SU-DHL-6 (cell line): ENCODE results near the gene MCM3.

Experiments used
- H2AFZ ChIP-seq: fragments of 200-600 bp; sonication (generic); 2 replicates; pipeline ENCODE4 v1.6.1; 2014; ENCODE audit warnings: low read depth, mild to moderate bottlenecking, moderate library complexity, mixed read lengths, antibody characterized with exemption, low read length; ENCODE audit not compliant: severe bottlenecking
- H3F3A ChIP-seq: fragments of 200-600 bp; shearing (Covaris generic); 2 replicates; pipeline ENCODE4 v1.6.0; 2016; ENCODE audit warnings: antibody characterized with exemption, mild to moderate bottlenecking; ENCODE audit not compliant: insufficient read depth
- H3K27ac ChIP-seq: fragments of 200-600 bp; sonication (generic); 2 replicates; pipeline ENCODE4 v1.5.1; 2016; ENCODE audit warnings: low read depth, mild to moderate bottlenecking, low read length, moderate library complexity, mixed read lengths
- H3K27me3 ChIP-seq: fragments of 200-600 bp; sonication (generic), shearing (Covaris generic); 2 replicates; pipeline ENCODE4 v1.6.0; 2014; ENCODE audit warnings: mild to moderate bottlenecking, low read length
- H3K36me3 ChIP-seq: fragments of 200-600 bp; sonication (generic); 2 replicates; pipeline ENCODE4 v1.6.1; 2014; ENCODE audit warnings: mild to moderate bottlenecking, low read length, mixed read lengths
- H3K4me2 ChIP-seq: fragments of 300-600, 200-600 bp; shearing (Covaris generic), sonication (generic); 2 replicates; pipeline ENCODE4 v1.6.0; 2014; ENCODE audit warnings: low read length, low read depth, mild to moderate bottlenecking; ENCODE audit not compliant: poor library complexity, severe bottlenecking
- H3K4me3 ChIP-seq: fragments of 200-600 bp; sonication (generic); 2 replicates; pipeline ENCODE4 v1.5.1; 2014; ENCODE audit warnings: antibody characterized with exemption, low read length, mild to moderate bottlenecking, mixed read lengths; ENCODE audit not compliant: insufficient read depth, poor library complexity, severe bottlenecking
- H3K79me2 ChIP-seq: fragments of 200-600 bp; sonication (generic); 2 replicates; pipeline ENCODE4 v1.6.1; 2014; ENCODE audit warnings: mild to moderate bottlenecking, low read length, moderate library complexity; ENCODE audit not compliant: insufficient read depth
- H3K9ac ChIP-seq: fragments of 200-600 bp; sonication (generic); 2 replicates; pipeline ENCODE4 v1.7.0; 2014; ENCODE audit warnings: mild to moderate bottlenecking, low read length
- H3K9me2 ChIP-seq: fragments of 200-600 bp; sonication (generic); replicated peaks from 2 replicates; pipeline ENCODE4 v1.6.1; 2014; ENCODE audit warnings: low read length; ENCODE audit not compliant: insufficient read depth
- H3K9me3 ChIP-seq: fragments of 200-600 bp; sonication (generic); 2 replicates; pipeline ENCODE4 v1.6.1; 2014; ENCODE audit warnings: low read length, mixed read lengths; ENCODE audit not compliant: insufficient read depth
- H4K20me1 ChIP-seq: fragments of 200-600 bp; sonication (generic); 2 replicates; pipeline ENCODE4 v1.6.1; 2014; ENCODE audit warnings: low read depth, mild to moderate bottlenecking, antibody characterized with exemption, low read length, moderate library complexity, mixed read lengths
- EZH2phosphoT487 ChIP-seq: fragments of 200-600 bp; sonication (generic), shearing (Covaris generic); conservative IDR thresholded peaks from 2 replicates; pipeline ENCODE4 v1.6.1; 2018; ENCODE audit warnings: mild to moderate bottlenecking, antibody characterized with exemption, low read length, moderate library complexity, mixed read lengths
- TF ChIP-seq, protein P1 (sequence below): fragments of 200-600 bp; sonication (generic); IDR thresholded peaks from one replicate; pipeline ENCODE4 v1.5.1; 2017; ENCODE audit warnings: antibody characterized with exemption, mild to moderate bottlenecking, low read length, moderate library complexity; ENCODE audit not compliant: insufficient read depth, poor library complexity, severe bottlenecking

MCM3 gene

DNA sequence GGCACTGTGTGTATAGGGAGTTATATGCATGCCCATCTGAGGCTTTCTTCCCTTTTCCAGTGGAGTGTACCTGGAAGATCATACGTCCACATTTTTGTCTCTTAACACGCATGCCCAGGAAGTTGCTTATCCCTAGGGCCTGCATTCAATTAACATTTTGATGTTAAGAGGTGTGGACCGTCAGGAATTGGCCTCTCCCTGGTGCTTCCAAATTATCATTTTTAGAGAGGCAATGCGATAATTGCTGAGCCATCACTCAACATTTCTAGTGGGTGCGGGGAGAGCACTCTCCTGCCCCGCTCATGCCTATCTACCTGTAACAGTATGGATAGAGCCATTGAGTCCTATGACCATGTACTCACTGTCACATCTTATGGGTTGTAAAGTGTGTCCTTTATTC is 39.6 kb upstream of the MCM3 start:
- H2AFZ ChIP-seq: no peak overlapping the region
- H3F3A ChIP-seq: no peaks in the 10 kb centered on the region
- no peak overlapping the region for H3K4me2 ChIP-seq
- no peaks in the 10 kb centered on the region for H3K9me2 ChIP-seq
- no peak overlapping the region for H3K27ac ChIP-seq
- H3K9ac ChIP-seq: no peak overlapping the region
- TF ChIP-seq, protein P1, sequence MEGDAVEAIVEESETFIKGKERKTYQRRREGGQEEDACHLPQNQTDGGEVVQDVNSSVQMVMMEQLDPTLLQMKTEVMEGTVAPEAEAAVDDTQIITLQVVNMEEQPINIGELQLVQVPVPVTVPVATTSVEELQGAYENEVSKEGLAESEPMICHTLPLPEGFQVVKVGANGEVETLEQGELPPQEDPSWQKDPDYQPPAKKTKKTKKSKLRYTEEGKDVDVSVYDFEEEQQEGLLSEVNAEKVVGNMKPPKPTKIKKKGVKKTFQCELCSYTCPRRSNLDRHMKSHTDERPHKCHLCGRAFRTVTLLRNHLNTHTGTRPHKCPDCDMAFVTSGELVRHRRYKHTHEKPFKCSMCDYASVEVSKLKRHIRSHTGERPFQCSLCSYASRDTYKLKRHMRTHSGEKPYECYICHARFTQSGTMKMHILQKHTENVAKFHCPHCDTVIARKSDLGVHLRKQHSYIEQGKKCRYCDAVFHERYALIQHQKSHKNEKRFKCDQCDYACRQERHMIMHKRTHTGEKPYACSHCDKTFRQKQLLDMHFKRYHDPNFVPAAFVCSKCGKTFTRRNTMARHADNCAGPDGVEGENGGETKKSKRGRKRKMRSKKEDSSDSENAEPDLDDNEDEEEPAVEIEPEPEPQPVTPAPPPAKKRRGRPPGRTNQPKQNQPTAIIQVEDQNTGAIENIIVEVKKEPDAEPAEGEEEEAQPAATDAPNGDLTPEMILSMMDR: no peak
- no peak for TF ChIP-seq EZH2phosphoT487
- H3K79me2 ChIP-seq: no peaks in the 10 kb centered on the region
- no peak overlapping the region for H3K4me3 ChIP-seq
- no peaks in the 10 kb centered on the region for H3K27me3 ChIP-seq
- H3K36me3 ChIP-seq: no peaks in the 10 kb centered on the region
- H3K9me3 ChIP-seq: no peaks in the 10 kb centered on the region
- H4K20me1 ChIP-seq: no peaks in the 10 kb centered on the region

DNA sequence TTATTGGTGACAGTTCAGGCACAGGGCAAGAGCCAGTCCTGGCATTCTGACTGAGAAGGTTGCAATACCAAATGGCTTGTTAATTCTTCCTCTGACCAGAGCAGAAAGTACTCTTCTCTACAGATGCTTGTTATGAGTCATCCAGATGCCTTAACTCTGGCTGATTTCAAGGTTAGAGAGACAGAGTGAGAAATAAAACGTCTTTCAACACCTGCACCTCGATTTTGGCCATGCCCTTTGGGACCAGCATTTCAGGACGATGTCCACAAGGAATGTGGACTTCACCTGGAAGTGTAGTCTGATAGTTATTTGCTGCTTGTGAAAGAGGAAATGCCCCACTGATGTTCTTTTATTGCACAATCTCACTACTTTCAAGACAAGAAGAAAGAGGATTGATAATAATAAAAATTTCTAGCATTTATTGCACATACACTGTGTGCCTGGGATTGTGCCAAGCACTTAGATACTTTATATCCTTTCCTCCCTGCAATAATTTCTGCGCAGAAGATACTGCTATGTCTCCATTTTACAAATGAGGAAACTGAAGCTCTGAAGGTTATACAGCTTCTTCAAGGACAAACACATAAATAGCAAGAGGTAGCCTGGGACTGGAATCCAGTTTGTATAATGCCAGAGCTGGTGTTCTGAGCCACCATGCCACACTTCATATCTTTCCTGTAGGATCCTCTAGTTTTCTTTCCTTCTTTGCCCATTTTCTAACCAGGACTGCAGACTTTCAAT is 33.5 kb upstream of the MCM3 start:
- no peaks in the 10 kb centered on the region for H3K27me3 ChIP-seq
- H3K27ac ChIP-seq: no peak overlapping the region
- peak overlapping the region; percentile 15 for H2AFZ ChIP-seq
- no peak overlapping the region for H3K4me3 ChIP-seq
- no peak for TF ChIP-seq EZH2phosphoT487
- TF ChIP-seq, protein P1: no peak
- H3K9me2 ChIP-seq: no peaks in the 10 kb centered on the region
- no peaks in the 10 kb centered on the region for H3K79me2 ChIP-seq
- no peak overlapping the region for H3K4me2 ChIP-seq
- H3K9me3 ChIP-seq: no peaks in the 10 kb centered on the region
- no peaks in the 10 kb centered on the region for H3K36me3 ChIP-seq
- no peaks in the 10 kb centered on the region for H3F3A ChIP-seq
- H4K20me1 ChIP-seq: no peaks in the 10 kb centered on the region
- no peak overlapping the region for H3K9ac ChIP-seq

DNA sequence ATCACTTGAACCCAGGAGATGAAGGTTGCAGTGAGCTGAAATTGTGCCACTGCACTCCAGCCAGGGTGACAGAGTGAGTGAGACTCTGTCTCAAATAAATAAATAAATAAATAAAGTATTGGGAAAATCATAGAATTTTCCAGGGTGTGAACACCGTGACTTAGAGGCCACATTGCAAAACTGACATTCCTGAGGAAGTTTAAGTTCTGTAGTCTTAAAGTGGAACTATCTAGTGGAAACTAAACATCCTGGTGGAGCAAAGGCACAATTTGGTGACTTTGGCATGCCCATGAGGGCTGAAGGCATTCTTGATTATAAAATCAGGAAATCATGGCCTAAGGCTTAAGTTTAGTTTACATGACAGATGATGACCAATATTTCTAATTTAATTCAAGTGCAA is 32.7 kb upstream of the MCM3 start:
- Histone ChIP-seq H2AFZ (no peak overlapping the region), H3K27ac (no peak overlapping the region), H3K9me3 (no peaks in the 10 kb centered on the region), H3F3A (no peaks in the 10 kb centered on the region), H3K9ac (no peak overlapping the region), H3K4me3 (no peak overlapping the region), H3K36me3 (no peaks in the 10 kb centered on the region), H3K79me2 (no peaks in the 10 kb centered on the region), H3K4me2 (no peak overlapping the region), H4K20me1 (no peaks in the 10 kb centered on the region), H3K9me2 (no peaks in the 10 kb centered on the region), H3K27me3 (no peaks in the 10 kb centered on the region)
- TF ChIP-seq, protein P1: no peak
- TF ChIP-seq EZH2phosphoT487: no peak
